ENCODE data around the gene TBX4.
A peak's percentile ranks its signal among the peaks of the same experiment; 100 is the strongest.
"Not testable (repeated sequence)": the region's sequence is repeated elsewhere in the genome, so short reads cannot be mapped to it uniquely, and the experiment has no call there.

The TBX4 gene

GRCh38 chr17:61420745-61421398 is 31.4 kb upstream of the TBX4 start:
- DNase-seq (no peak), ATAC-seq (no peak)
- no peak overlapping the region for H3K27ac Mint-ChIP-seq
- no peak overlapping the region for H3K4me3 Mint-ChIP-seq
- H3K27me3 Mint-ChIP-seq: peaks cover 67% of the 10 kb centered on the region
- no peaks in the 10 kb centered on the region for H3K9me3 Mint-ChIP-seq
- peaks cover 10% of the 10 kb centered on the region for H3K4me1 Mint-ChIP-seq

- ATAC-seq (no peak), DNase-seq (no peak)
- H3K27me3 Mint-ChIP-seq: peaks cover 65% of the 10 kb centered on the region
- H3K4me1 Mint-ChIP-seq: peaks cover 10% of the 10 kb centered on the region
- no peak overlapping the region for H3K4me3 Mint-ChIP-seq
- no peaks in the 10 kb centered on the region for H3K9me3 Mint-ChIP-seq
- H3K27ac Mint-ChIP-seq: no peak overlapping the region
Measured at GRCh38 chr17:61421460-61421859, 30.8 kb upstream of the TBX4 start.

GRCh38 chr17:61422116-61422799 is 30.0 kb upstream of the TBX4 start:
- H3K4me3 Mint-ChIP-seq: no peak overlapping the region
- peaks cover 57% of the 10 kb centered on the region for H3K27me3 Mint-ChIP-seq
- DNase-seq (no peak), ATAC-seq (no peak)
- no peak overlapping the region for H3K27ac Mint-ChIP-seq
- peaks cover 2% of the 10 kb centered on the region for H3K4me1 Mint-ChIP-seq
- H3K9me3 Mint-ChIP-seq: no peaks in the 10 kb centered on the region

- Mint-ChIP-seq H3K27ac (no peak overlapping the region), H3K4me3 (no peak overlapping the region), H3K9me3 (no peaks in the 10 kb centered on the region), H3K27me3 (peaks cover 54% of the 10 kb centered on the region), H3K4me1 (no peaks in the 10 kb centered on the region)
- DNase-seq (no peak), ATAC-seq (no peak)
Measured at GRCh38 chr17:61422869-61423268, 29.4 kb upstream of the TBX4 start.

- Mint-ChIP-seq H3K9me3 (no peaks in the 10 kb centered on the region), H3K4me1 (no peaks in the 10 kb centered on the region), H3K4me3 (no peak overlapping the region), H3K27ac (no peak overlapping the region), H3K27me3 (peaks cover 45% of the 10 kb centered on the region)
- DNase-seq (no peak), ATAC-seq (no peak)
Measured at GRCh38 chr17:61423967-61424649, 28.1 kb upstream of the TBX4 start.

DNA sequence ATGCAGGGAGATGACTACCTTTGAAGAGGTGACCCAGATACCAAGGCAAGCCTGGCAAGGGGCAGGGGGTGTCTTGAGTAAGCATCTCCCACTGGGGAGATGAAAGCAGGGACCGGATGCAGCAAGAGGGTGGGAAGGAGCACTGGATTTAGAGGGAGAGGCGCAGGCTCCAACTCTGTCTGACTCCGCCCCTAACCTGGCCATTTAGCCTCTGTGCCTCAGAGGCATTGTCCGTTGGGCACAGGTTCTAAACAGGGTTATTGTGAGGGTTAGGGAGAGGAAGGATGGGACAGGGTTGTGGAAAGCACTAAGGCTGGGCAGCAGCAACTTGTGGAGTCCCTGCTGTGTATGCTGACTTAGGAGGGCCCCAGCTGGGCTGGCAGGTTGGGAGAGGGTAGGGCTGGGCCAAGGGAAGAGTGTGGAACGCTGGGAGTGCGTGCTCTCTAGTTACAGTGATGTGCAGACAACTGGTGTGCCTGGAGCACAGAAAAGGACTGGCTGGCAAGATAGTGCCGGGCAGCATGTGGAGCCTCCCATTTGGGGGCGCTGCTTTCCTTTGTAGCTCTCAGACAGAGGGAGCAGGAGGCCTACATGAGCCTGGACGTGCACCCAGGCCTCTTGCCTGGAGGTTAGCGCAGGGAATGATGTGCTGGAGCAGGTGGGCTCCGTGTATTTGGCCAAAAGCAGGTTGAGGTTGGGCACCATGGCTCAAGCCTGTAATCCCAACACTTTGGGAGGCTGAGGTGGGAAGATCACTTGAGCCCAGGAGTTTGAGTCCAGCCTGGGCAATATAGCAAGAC is 26.3 kb upstream of the TBX4 start:
- Mint-ChIP-seq H3K9me3 (no peaks in the 10 kb centered on the region), H3K4me3 (no peak overlapping the region), H3K27ac (no peak overlapping the region), H3K4me1 (no peaks in the 10 kb centered on the region), H3K27me3 (peaks cover 27% of the 10 kb centered on the region)
- no peak for ATAC-seq
- no peak for DNase-seq

GRCh38 chr17:61426482-61427304 is 25.5 kb upstream of the TBX4 start:
- DNase-seq: no peak
- no peak for ATAC-seq
- H3K4me1 Mint-ChIP-seq: no peaks in the 10 kb centered on the region
- no peaks in the 10 kb centered on the region for H3K9me3 Mint-ChIP-seq
- H3K4me3 Mint-ChIP-seq: no peak overlapping the region
- H3K27me3 Mint-ChIP-seq: peaks cover 22% of the 10 kb centered on the region
- H3K27ac Mint-ChIP-seq: no peak overlapping the region

DNA sequence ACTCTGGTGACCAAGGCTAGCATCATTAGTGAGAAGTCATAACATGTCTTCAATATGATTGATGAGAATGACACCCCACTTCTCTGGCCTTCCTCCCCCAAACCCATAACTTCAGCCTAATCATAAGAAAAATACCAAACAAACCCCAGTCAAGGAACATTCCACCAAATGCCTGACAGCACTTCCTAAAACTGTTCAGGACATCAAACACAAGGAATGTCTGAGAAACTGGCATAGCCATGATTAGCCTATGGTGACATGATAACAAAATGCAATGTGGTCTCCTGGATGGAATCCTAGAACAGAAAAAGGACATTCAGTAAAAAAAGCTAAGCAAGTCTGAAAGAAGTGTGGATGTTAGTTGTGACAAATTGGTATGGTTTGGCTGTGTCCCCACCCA is 24.7 kb upstream of the TBX4 start:
- H3K27ac Mint-ChIP-seq: no peak overlapping the region
- no peaks in the 10 kb centered on the region for H3K9me3 Mint-ChIP-seq
- no peaks in the 10 kb centered on the region for H3K4me1 Mint-ChIP-seq
- H3K4me3 Mint-ChIP-seq: no peak overlapping the region
- no peak for DNase-seq
- peaks cover 19% of the 10 kb centered on the region for H3K27me3 Mint-ChIP-seq
- no peak for ATAC-seq

DNA sequence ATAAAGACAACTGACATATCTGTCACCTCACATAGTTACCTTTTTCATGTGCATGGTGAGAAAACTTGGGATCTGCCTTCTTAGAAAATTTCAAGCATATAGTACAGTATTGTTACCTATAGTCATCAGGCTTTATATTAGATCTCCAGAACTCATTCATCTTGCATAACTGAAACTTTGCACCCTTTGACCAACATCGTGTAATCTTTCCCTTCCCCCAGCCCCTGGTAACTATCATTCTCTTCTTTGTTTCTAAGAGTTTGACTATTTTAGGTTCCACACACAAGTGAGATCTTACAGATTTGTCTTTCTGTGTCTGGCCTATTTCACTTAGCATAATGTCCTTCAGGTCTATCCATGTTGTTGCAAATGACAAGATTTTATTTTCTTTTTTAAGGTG is 22.9 kb upstream of the TBX4 start:
- DNase-seq: no peak
- Mint-ChIP-seq H3K4me3 (no peak overlapping the region), H3K27ac (no peak overlapping the region), H3K9me3 (no peaks in the 10 kb centered on the region), H3K4me1 (no peaks in the 10 kb centered on the region), H3K27me3 (peaks cover 26% of the 10 kb centered on the region)
- ATAC-seq: no peak

GRCh38 chr17:61429831-61430230 is 22.4 kb upstream of the TBX4 start:
- not testable (repeated sequence) for ATAC-seq, H3K4me3 Mint-ChIP-seq, H3K27ac Mint-ChIP-seq, DNase-seq, H3K9me3 Mint-ChIP-seq, H3K4me1 Mint-ChIP-seq
- H3K27me3 Mint-ChIP-seq: peaks cover 32% of the 10 kb centered on the region

- Mint-ChIP-seq H3K9me3 (peaks cover 0 to 7% of the 10 kb centered on the region in 2 donors), H3K27me3 (peaks cover 26% of the 10 kb centered on the region), H3K27ac (no peak overlapping the region), H3K4me1 (no peaks in the 10 kb centered on the region), H3K4me3 (no peak overlapping the region)
- DNase-seq (no peak), ATAC-seq (no peak)
Measured at GRCh38 chr17:61431594-61432311, 20.5 kb upstream of the TBX4 start.

DNA sequence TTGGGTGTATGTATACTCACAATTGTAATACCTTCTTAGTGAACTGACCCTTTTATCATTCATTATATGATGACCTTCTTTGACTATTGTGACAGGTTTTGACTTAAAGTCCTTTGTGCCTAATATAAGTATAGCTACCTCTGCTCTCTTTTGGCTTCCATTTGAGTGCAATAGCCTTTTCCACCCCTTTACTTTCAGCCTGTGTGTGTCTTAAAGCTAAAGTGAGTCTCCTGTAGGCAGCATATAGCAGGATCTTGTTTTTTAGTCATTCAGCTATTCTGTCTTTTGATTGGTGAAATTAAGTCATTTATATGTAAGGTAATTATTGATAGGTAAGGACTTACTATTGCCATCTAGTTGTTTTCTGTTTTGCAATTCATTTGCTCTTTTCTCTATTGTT is 15.9 kb upstream of the TBX4 start:
- Mint-ChIP-seq H3K27ac (no peak overlapping the region), H3K4me1 (peaks cover 6% of the 10 kb centered on the region), H3K9me3 (peaks cover 9 to 20% of the 10 kb centered on the region in 2 donors), H3K27me3 (peaks cover 59% of the 10 kb centered on the region), H3K4me3 (no peak overlapping the region)
- DNase-seq (no peak), ATAC-seq (no peak)

DNA sequence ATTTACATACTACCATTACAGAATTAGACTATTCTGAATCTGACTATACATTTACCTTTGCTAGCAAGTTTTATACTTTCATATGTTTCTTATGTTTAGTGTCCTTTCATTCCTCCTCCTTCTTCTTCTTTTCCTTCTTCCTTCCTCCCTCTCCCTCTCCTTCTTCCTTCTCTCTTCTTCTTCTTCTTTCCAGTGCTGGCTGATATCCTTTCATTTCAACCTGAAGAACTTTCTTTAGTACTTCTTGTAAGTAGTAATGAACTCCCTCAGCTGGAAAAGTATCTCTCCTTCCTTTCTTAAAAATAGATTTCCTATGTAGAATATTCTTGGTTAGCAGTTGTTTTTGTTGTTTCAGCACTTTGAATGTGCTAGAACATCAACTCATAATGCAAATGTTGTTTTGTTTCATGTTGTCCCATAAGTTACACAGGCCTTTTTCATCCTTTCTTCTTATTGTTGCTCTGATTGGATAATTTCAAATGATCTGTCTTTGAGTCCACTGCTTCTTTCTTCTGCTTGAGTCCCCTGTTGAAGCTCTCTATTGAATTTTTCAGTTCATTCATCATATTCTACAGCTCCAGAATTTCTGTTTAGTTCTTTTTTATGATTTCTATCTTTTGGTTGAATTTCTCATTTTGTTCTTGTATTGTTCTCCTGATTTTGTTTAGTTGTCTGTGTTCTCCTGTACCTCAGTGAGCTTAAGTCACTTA is 15.1 kb upstream of the TBX4 start:
- Mint-ChIP-seq H3K4me3 (no peak overlapping the region), H3K9me3 (peaks cover 9 to 20% of the 10 kb centered on the region in 2 donors), H3K27ac (no peak overlapping the region), H3K4me1 (peaks cover 6% of the 10 kb centered on the region), H3K27me3 (peaks cover 59% of the 10 kb centered on the region)
- DNase-seq: no peak
- ATAC-seq: no peak

DNA sequence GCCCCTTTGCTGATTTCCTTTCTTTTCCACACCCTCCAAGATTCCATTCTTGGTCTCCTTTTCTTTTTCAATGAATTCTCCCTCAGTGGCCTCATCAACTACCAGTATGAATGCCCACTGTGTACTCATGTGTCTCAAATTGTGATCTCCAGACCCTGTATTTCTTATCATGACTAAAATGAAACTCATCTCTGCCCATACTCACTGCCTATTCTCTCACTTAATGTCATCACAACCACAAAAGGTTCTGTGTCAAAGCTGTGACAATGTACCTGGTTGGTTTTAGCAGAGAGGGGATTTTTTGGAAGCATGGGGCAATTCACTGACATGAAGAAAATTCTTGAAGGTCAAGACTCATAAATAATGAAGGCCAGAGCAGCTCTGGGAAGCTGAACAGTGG is 11.5 kb upstream of the TBX4 start:
- peak; percentile 99 for ATAC-seq

More for the DNA sequence above, 11.5 kb upstream of the TBX4 start:
- H3K4me3 Mint-ChIP-seq: no peak overlapping the region
- peaks cover 62% of the 10 kb centered on the region for H3K27me3 Mint-ChIP-seq
- DNase-seq: no peak
- H3K9me3 Mint-ChIP-seq: peaks cover 9 to 13% of the 10 kb centered on the region in 2 donors
- no peak overlapping the region for H3K27ac Mint-ChIP-seq
- peaks cover 6% of the 10 kb centered on the region for H3K4me1 Mint-ChIP-seq

All from stimulated activated naive CD8-positive, alpha-beta T cell treated with anti-CD3 and anti-CD28 coated beads, Interleukin-15, amount 100 ng/mL, for 72 hours (primary cell).